Activated naive CD8-positive, alpha-beta T cell treated with anti-CD3 and anti-CD28 coated beads, Interleukin-2, amount 50 U/mL, for 24 hours (primary cell): ENCODE measurements around the gene PFKM.
"Not testable (repeated sequence)": the region's sequence is repeated elsewhere in the genome, so short reads cannot be mapped to it uniquely, and the experiment has no call there.

Source experiments
- ATAC-seq: fragments of 150-1000 bp; cut with Tn5 transposase; one replicate; pipeline ENCODE4 v1.10.0; 2021
- DNase-seq: peaks from one replicate; pipeline ENCODE4 v3.0.0; 2021
- H3K27ac Mint-ChIP-seq: one replicate; pipeline ENCODE4 v1.8.0; 2021; ENCODE audit warnings: mild to moderate bottlenecking, mixed read lengths
- H3K27me3 Mint-ChIP-seq: one replicate; pipeline ENCODE4 v1.8.0; 2021; ENCODE audit warnings: mixed read lengths
- H3K36me3 Mint-ChIP-seq: one replicate; pipeline ENCODE4 v1.8.0; 2021; ENCODE audit warnings: low read depth, mixed read lengths
- H3K4me1 Mint-ChIP-seq: one replicate; pipeline ENCODE4 v1.8.0; 2021; ENCODE audit warnings: mixed read lengths
- H3K4me3 Mint-ChIP-seq: one replicate; pipeline ENCODE4 v1.8.0; 2021; ENCODE audit warnings: mild to moderate bottlenecking, moderate library complexity, mixed read lengths
- H3K9me3 Mint-ChIP-seq: one replicate; pipeline ENCODE4 v1.8.0; 2021; ENCODE audit warnings: mixed read lengths

The PFKM gene

GRCh38 chr12:48125542-48125941, 6.4 kb downstream of the PFKM start:
- not testable (repeated sequence) for H3K4me1 Mint-ChIP-seq, H3K9me3 Mint-ChIP-seq, H3K27me3 Mint-ChIP-seq, H3K4me3 Mint-ChIP-seq, H3K27ac Mint-ChIP-seq, DNase-seq, ATAC-seq
- H3K36me3 Mint-ChIP-seq = peaks cover 54% of the 10 kb centered on the region

- ATAC-seq (no peak), DNase-seq (no peak)
- peaks cover 57% of the 10 kb centered on the region for H3K36me3 Mint-ChIP-seq
- H3K9me3 Mint-ChIP-seq = no peaks in the 10 kb centered on the region
- no peak overlapping the region for H3K4me3 Mint-ChIP-seq
- no peaks in the 10 kb centered on the region for H3K27me3 Mint-ChIP-seq
- H3K4me1 Mint-ChIP-seq = peaks cover 4% of the 10 kb centered on the region
- no peak overlapping the region for H3K27ac Mint-ChIP-seq
Observed at GRCh38 chr12:48125985-48126384, 6.8 kb downstream of the PFKM start.

DNA sequence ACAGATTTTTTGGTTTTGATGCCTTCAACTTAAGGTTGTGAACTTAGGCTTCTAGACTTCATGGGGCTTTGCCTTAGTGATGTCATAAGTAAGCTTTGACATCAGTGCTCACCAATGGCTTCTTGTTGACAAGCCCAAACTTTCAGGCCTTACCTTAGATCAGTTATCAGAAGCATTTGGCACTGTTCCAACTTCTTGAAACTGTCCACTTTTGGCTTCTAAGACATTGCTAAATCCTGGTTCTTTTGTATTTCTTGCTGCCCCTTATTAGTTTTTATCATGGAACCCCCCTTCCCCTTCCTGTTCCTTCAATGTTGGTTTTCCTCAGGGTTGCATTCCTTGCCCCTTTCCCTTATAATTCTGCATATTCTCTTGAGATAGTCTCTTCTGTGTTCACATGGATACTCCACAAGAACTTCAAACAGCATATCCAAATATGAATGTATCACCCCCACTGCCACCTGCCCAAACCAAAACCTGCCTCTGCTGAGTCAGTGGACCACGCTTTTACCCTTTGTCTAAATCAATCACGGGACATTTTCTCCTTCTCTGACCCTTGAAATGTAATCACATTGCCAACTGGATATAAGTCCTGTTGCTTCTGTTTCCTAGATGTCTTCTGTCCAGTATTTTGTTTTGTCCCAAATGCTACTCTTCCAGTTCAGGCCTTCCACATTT, 7.9 kb downstream of the PFKM start:
- Mint-ChIP-seq H3K9me3 (no peaks in the 10 kb centered on the region), H3K27me3 (no peaks in the 10 kb centered on the region), H3K4me1 (peaks cover 2% of the 10 kb centered on the region), H3K27ac (no peak overlapping the region), H3K36me3 (peaks cover 60% of the 10 kb centered on the region), H3K4me3 (no peak overlapping the region)
- no peak for ATAC-seq
- DNase-seq = no peak

- no peaks in the 10 kb centered on the region for H3K27me3 Mint-ChIP-seq
- no peaks in the 10 kb centered on the region for H3K9me3 Mint-ChIP-seq
- no peak for ATAC-seq
- no peak overlapping the region for H3K27ac Mint-ChIP-seq
- peaks cover 2% of the 10 kb centered on the region for H3K4me1 Mint-ChIP-seq
- peaks cover 64% of the 10 kb centered on the region for H3K36me3 Mint-ChIP-seq
- DNase-seq = no peak
- H3K4me3 Mint-ChIP-seq = no peak overlapping the region
Observed at GRCh38 chr12:48128800-48129199, 9.6 kb downstream of the PFKM start.

DNA sequence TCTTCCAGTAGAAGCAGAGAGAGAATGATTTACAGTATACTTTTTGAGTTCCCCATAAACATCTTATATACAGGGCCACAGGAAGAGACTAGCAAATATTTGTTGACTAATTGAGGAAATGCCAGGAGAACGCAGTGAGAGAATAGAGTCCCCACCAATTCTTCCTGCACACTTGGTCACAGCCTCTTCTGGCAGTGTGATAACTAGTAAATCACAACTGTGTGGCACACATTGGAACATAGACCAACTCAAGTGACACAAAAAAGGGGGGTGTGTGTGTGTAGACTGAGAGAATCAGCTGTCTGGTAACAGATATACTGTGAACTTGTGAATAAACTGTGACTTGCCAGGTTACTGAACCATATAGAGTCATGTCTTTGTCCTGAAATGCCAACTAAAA, 10.2 kb downstream of the PFKM start:
- peaks cover 64% of the 10 kb centered on the region for H3K36me3 Mint-ChIP-seq
- no peak overlapping the region for H3K4me3 Mint-ChIP-seq
- no peaks in the 10 kb centered on the region for H3K9me3 Mint-ChIP-seq
- DNase-seq = no peak
- H3K27ac Mint-ChIP-seq = no peak overlapping the region
- peaks cover 2% of the 10 kb centered on the region for H3K4me1 Mint-ChIP-seq
- H3K27me3 Mint-ChIP-seq = no peaks in the 10 kb centered on the region
- no peak for ATAC-seq

DNA sequence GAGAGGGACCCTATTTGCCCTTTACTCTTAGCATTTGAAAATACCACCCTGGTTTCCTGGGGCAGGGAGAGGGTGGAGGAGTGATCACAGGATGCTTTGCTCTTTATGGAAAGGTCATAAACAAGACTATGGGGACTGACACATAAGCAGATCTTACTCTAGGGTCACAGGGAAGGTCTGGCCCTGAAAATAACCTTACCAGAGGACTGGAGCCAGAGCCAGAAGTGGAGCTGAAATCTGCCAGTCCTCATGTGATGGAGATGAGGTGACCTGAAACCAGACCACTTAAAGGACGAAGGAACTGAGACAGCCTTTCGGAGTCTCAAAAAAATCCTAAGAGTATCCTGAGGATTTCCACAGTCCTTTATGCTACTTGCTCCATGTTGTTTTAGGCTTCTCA, 12.4 kb downstream of the PFKM start:
- H3K27me3 Mint-ChIP-seq = no peaks in the 10 kb centered on the region
- no peaks in the 10 kb centered on the region for H3K9me3 Mint-ChIP-seq
- no peak for ATAC-seq
- peaks cover 58% of the 10 kb centered on the region for H3K36me3 Mint-ChIP-seq
- no peak overlapping the region for H3K27ac Mint-ChIP-seq
- H3K4me3 Mint-ChIP-seq = no peak overlapping the region
- peaks cover 2% of the 10 kb centered on the region for H3K4me1 Mint-ChIP-seq
- no peak for DNase-seq

GRCh38 chr12:48132826-48133225, 13.7 kb downstream of the PFKM start:
- no peak for ATAC-seq
- Mint-ChIP-seq H3K4me3 (no peak overlapping the region), H3K36me3 (peaks cover 51% of the 10 kb centered on the region), H3K9me3 (no peaks in the 10 kb centered on the region), H3K27me3 (no peaks in the 10 kb centered on the region), H3K4me1 (peaks cover 2% of the 10 kb centered on the region), H3K27ac (no peak overlapping the region)
- DNase-seq = no peak

DNA sequence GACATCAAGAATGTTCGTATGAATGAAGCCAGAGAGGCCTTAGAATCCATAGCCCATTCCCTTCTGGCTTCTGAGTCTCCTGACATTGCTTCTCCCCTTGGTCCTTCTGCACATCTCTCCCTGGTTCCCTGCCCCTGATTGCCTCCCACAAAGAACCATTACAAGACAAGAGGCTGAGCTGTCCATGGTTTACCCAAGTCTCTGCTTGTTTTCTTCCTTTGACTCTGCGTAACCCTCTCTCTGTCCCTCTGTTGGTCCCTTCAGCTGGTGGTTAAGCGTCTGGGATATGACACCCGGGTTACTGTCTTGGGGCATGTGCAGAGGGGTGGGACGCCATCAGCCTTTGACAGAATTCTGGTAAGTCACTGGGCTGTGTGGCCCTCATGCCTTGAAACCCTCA, 15.9 kb downstream of the PFKM start:
- no peak overlapping the region for H3K4me3 Mint-ChIP-seq
- no peaks in the 10 kb centered on the region for H3K9me3 Mint-ChIP-seq
- no peaks in the 10 kb centered on the region for H3K27me3 Mint-ChIP-seq
- DNase-seq (no peak), ATAC-seq (no peak)
- peaks cover 46% of the 10 kb centered on the region for H3K36me3 Mint-ChIP-seq
- no peaks in the 10 kb centered on the region for H3K4me1 Mint-ChIP-seq
- no peak overlapping the region for H3K27ac Mint-ChIP-seq

- ATAC-seq (no peak), DNase-seq (no peak)
- Mint-ChIP-seq H3K9me3 (no peaks in the 10 kb centered on the region), H3K4me3 (no peak overlapping the region), H3K4me1 (no peaks in the 10 kb centered on the region), H3K27ac (no peak overlapping the region), H3K36me3 (peaks cover 36% of the 10 kb centered on the region), H3K27me3 (no peaks in the 10 kb centered on the region)
Observed at GRCh38 chr12:48142818-48143674, 23.9 kb downstream of the PFKM start.

DNA sequence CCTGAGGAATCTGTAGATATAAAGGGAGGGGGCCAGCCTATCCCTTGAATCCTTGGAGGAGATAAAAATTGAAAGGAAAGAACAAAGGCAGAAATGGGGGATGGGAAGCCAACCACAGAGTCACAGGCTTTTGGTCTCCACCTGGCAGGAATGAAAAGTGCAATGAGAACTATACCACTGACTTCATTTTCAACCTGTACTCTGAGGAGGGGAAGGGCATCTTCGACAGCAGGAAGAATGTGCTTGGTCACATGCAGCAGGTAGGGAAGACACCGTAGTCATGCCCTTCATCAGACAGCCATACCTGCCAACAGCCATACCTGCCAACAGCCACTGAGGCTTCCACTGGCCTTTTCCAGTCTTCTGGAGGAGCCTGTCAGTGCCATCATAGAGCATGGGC, 24.7 kb downstream of the PFKM start:
- DNase-seq (no peak), ATAC-seq (no peak)
- no peaks in the 10 kb centered on the region for H3K9me3 Mint-ChIP-seq
- H3K27ac Mint-ChIP-seq = no peak overlapping the region
- H3K4me3 Mint-ChIP-seq = no peak overlapping the region
- peaks cover 36% of the 10 kb centered on the region for H3K36me3 Mint-ChIP-seq
- no peaks in the 10 kb centered on the region for H3K27me3 Mint-ChIP-seq
- H3K4me1 Mint-ChIP-seq = no peaks in the 10 kb centered on the region

GRCh38 chr12:48145981-48146380, 26.8 kb downstream of the PFKM start:
- Mint-ChIP-seq H3K4me3 (no peak overlapping the region), H3K27me3 (no peaks in the 10 kb centered on the region), H3K27ac (no peak overlapping the region), H3K4me1 (no peaks in the 10 kb centered on the region), H3K9me3 (no peaks in the 10 kb centered on the region), H3K36me3 (peaks cover 35% of the 10 kb centered on the region)
- DNase-seq = no peak
- ATAC-seq = no peak

- H3K4me1 Mint-ChIP-seq = peaks cover 10% of the 10 kb centered on the region
- no peaks in the 10 kb centered on the region for H3K27me3 Mint-ChIP-seq
- H3K27ac Mint-ChIP-seq = peak overlapping the region; percentile 47
- peaks cover 16% of the 10 kb centered on the region for H3K36me3 Mint-ChIP-seq
- H3K9me3 Mint-ChIP-seq = no peaks in the 10 kb centered on the region
- ATAC-seq (no peak), DNase-seq (no peak)
- no peak overlapping the region for H3K4me3 Mint-ChIP-seq
Observed at GRCh38 chr12:48151103-48151771, 32.1 kb downstream of the PFKM start.

DNA sequence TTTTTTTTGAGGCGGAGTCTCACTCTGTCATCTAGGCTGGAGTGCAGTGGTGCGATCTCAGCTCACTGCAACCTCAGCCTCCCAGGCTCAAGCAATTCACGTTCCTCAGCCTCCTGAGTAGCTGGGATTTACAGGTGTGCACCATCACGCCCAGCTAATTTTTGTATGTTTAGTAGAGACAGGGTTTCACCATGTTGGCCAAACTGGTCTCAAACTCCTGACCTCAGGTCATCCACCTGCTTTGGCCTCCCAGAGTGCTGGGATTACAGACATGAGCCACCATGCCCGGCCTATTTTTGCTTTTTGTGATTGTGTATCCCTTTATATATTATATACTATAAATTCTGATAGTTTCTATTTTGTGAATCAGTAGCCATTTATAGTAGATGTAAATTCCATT, 36.6 kb downstream of the PFKM start:
- DNase-seq, H3K27me3 Mint-ChIP-seq, ATAC-seq, H3K36me3 Mint-ChIP-seq, H3K27ac Mint-ChIP-seq, H3K9me3 Mint-ChIP-seq: not testable (repeated sequence)
- Mint-ChIP-seq H3K4me1 (peaks cover 34% of the 10 kb centered on the region), H3K4me3 (peak overlapping the region; percentile 97)

- peaks cover 37% of the 10 kb centered on the region for H3K4me1 Mint-ChIP-seq
Observed at GRCh38 chr12:48156652-48157017, 37.5 kb downstream of the PFKM start.

More at GRCh38 chr12:48156652-48157017, 37.5 kb downstream of the PFKM start:
- H3K36me3 Mint-ChIP-seq = peaks cover 2% of the 10 kb centered on the region
- peak overlapping the region; percentile 97 for H3K4me3 Mint-ChIP-seq
- peaks cover 4% of the 10 kb centered on the region for H3K27me3 Mint-ChIP-seq
- H3K27ac Mint-ChIP-seq = peak overlapping the region; percentile 95
- no peaks in the 10 kb centered on the region for H3K9me3 Mint-ChIP-seq
- ATAC-seq = no peak
- DNase-seq = no peak
